T47D (cell line): ENCODE results near the gene CYP4A22.
"Not testable (repeated sequence)": the region's sequence is repeated elsewhere in the genome, so short reads cannot be mapped to it uniquely, and the experiment has no call there.

ENCODE experiments used
- DNase-seq, 2 experiments: peaks; one replicate each; pipeline versions ENCODE4 v3.0.0 to v3.0.0-alpha.2; 2011 to 2012; ENCODE audit warnings: low read depth in 1 of 2, low spot score in 1 of 2
- JUND ChIP-seq: IDR thresholded peaks from 2 replicates; pipeline ENCODE4 v1.6.1; 2012; ENCODE audit warnings: low read depth
- in situ Hi-C: cut with HindIII; loops from 2 replicates; pipeline ENCODE4 v1.10.0; 2016; ENCODE audit warnings: low sequenced_read_pairs, low pct_unique_long_range_greater_than_20kb

The CYP4A22 gene

DNA sequence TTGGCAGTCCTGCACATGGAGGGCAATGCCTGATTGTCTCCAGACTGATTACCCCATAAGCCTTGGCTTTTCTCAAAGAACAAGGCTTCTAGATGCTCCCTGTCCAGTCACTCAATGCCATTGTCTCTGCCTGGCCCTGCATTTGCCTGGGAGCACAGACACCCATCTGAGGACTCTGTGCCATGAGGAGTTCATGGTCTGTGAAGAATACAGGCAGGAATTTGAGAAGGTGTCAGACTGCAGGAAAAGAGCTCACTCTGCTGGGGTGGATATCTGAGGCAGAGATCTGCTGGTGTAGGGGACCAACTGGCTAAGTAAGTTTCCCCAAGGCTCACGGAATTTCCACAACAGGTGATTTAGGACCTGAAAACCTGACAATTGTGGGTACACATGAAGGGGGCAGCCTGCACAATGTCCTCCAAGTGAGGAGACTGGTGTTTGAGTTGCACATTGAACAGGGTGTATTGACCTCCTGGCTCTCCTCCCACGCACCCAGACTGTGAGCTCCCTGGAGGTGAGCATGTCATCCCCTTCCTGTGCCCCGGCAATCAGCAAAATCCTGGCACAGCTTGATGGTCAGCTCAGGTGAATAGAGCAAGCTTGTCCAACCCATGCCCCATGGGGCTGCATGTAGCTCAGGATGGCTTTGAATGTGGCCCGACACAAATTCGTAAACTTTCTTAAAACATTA is 829 bp downstream of the CYP4A22 start:
- peak in 1 of 2 experiments; percentile 7 for DNase-seq
- no peak for TF ChIP-seq JUND
- in situ Hi-C loops, result no loop called here

GRCh38 chr1:47140358-47140757 is 3.1 kb downstream of the CYP4A22 start:
- DNase-seq, in situ Hi-C loops: not testable (repeated sequence)

GRCh38 chr1:47143654-47144053 is 6.4 kb downstream of the CYP4A22 start:
- in situ Hi-C loops, result not testable (repeated sequence)
- peak in 1 of 2 experiments; percentile 2 for DNase-seq

DNA sequence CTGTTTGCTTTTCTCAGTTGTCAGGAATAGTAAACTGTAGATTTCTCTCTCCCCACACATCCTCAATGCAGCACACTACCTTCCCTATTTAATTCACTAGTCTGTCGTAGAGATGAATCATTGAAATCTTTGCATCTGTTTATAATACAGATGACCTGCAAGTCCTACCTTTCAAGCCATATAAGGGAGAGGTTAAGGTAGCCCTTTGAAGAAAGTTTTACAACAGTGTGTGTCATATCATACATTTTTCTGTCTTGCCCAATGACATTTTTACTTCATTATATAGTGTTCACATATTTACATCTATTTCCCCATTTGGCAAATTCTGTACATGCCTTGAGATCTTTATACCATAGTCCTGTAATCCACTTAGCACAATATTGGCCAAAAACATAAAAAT is 9.3 kb downstream of the CYP4A22 start:
- in situ Hi-C loops, result not testable (repeated sequence)

GRCh38 chr1:47147047-47147785 is 10.0 kb downstream of the CYP4A22 start:
- in situ Hi-C loops, result no loop called here
- TF ChIP-seq JUND, result no peak
- DNase-seq, result peak in 1 of 2 experiments; percentile 15

More for the DNA sequence above, 9.3 kb downstream of the CYP4A22 start:
- DNase-seq, result not testable (repeated sequence)

DNA sequence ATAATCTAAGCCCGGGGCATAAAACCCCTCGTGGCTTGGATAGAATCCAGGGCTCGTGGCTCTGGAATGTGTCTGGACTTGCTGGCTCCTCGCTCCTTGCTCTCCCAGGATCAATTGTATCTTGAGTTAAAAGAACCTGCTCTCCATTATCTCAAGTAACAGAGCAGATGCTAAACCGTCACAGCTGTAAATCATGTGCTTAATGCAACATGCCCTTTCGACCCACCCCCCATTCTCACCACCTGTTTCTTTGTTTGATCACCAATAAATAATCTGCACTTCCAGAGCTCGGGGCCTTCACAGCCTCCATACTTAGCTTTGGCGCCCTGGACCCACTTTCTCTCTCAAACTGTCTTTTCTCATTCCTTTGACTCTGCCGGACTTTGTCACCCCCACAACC is 11.9 kb downstream of the CYP4A22 start:
- DNase-seq, in situ Hi-C loops: not testable (repeated sequence)

DNA sequence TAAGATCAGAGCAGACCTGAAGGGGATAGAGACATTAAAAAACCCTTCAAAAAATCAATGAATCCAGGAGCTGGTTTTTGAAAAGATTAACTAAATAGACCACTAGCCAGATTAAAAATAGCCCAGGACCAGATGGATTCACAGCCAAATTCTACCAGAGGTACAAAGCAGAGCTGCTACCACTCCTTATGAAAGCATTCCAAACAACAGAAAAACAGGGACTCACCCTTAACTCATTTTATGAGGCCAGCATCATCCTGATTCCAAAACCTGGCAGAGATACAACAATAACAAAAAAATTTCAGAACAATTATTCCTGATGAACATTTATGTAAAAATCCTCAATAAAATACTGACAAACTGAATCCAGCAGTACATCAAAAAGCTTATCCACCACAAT is 19.2 kb downstream of the CYP4A22 start:
- DNase-seq, in situ Hi-C loops: not testable (repeated sequence)

- in situ Hi-C loops, DNase-seq: not testable (repeated sequence)
Observed at GRCh38 chr1:47157957-47158356, 20.7 kb downstream of the CYP4A22 start.

DNA sequence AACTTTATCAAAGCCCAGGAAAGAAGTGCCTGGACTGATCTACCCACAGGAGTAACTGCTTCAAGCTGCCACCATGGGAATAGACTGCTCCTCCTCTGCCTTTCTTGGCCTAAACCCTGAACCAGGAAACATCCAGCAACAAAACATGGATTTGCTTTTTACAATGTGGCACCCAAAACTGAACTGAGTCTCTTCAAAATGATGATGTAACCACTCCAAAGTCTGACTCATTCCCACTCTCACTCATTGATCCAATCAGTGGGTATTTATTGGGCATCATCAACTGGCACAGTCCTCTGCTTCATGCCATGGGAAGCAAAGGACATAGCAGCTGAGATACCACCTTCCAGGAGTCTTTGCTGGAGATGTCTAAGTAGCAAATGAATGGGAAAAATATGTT is 23.5 kb downstream of the CYP4A22 start:
- no peak for DNase-seq
- TF ChIP-seq JUND, result no peak
- in situ Hi-C loops, result no loop called here

DNA sequence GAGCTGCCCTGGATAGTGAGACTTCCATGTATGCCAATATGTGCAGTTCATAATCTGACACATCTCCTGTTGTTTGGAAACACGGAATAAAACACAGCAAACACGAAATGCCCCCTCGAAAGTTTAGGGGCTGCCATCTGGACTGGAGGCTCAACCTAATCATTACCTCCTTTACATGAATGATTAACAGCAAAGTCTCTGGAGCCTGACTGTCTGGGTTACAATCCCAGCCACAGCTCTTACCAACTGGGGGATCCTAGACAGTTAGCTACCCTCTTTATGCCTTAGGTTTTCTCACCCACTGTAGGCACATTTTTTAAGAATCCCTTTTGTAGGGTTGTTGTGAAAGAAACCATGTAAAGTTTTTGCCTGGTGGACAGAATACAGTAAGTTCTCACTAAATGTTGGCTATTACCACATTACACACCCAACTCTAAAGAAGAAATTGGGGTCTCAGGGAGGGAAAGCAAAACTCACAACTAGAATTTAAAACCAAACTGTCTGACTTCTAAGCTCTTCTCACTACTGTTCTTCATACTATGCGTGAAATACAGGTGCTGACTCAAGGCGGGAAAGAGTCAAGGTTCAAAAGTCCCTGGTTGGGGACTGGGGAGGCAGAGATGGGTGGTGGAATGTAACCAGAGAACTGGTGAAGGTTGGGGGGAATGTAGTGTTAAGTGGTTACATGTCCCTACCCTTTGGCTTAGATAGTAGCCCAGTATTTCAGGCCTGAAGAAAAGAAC is 24.2 kb downstream of the CYP4A22 start:
- no peak for DNase-seq
- TF ChIP-seq JUND, result no peak
- in situ Hi-C loops, result no loop called here

GRCh38 chr1:47164552-47164951 is 27.3 kb downstream of the CYP4A22 start:
- no peak for DNase-seq
- TF ChIP-seq JUND, result no peak

DNA sequence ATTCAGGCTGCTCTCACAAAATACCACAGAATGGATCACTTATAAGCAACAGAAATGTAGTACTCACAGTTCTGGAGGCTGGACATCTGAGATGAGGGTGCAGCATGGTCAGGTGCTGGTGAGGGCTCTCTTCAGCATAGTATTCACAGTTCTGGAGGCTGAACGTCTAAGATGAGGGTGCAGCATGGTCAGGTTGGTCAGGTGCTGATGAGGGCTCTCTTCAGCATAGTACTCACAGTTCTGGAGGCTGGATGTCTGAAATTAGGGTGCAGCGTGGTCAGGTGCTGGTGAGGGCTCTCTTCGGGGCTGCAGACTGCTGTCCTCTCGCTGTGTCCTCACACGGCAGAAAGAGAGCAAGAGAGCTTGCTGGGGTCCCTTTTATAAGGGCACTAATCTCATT is 35.5 kb downstream of the CYP4A22 start:
- no peak for TF ChIP-seq JUND
- DNase-seq, result no peak

More at GRCh38 chr1:47164552-47164951, 27.3 kb downstream of the CYP4A22 start:
- in situ Hi-C loops, result no loop called here

GRCh38 chr1:47174656-47175020 is 37.4 kb downstream of the CYP4A22 start:
- in situ Hi-C loops, result no loop called here
- TF ChIP-seq JUND, result no peak
- DNase-seq, result no peak

More for the DNA sequence above, 35.5 kb downstream of the CYP4A22 start:
- in situ Hi-C loops, result no loop called here
